ENCODE measurements around the gene LSAMP. TPM values are rescaled to one million over a fixed set of nuclear protein-coding genes. Genes with fewer than 3 reads are reported as not detected.

Gene LSAMP
- total RNA-seq, 4 donors from 2014 or later = 1.9 to 19.7 (median 2.8) TPM

DNA sequence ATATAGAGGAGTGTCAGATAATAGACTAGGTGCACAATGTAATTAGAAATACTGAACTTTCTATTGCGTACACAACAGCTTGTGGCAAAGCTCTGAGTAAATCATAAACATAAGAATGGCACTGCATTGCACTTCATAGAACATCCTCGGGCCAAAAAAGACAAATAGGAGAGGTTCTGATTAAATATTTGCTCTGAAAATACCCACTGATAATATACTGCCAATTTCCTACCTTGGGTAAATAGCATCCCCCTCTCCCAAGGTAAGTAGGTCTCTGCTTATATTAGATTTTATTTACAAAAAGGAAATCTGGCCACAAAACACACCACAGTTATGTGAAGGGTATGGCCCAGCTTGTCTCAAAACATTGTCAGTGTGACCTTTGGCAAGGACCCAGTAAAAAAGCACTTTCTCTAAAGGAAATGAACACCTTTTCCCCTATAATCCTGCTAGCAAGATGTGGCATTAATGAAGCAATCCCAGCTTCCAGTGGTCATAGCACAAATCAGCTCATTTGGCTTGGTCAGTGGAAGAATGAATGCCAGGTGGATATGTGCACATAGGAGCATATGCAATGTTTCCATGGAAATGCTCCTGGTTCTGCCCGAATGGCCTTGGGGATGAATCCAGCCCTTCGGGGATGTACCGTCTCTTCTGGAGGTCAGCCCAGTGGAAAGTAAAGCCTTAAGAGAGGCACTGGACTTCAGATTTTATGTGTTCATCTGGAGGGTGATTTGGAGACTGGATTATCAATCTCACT is 315.9 kb downstream of the LSAMP start:
- no peak for DNase-seq (ENCODE audit: low spot score)
- TF ChIP-seq, protein P1, sequence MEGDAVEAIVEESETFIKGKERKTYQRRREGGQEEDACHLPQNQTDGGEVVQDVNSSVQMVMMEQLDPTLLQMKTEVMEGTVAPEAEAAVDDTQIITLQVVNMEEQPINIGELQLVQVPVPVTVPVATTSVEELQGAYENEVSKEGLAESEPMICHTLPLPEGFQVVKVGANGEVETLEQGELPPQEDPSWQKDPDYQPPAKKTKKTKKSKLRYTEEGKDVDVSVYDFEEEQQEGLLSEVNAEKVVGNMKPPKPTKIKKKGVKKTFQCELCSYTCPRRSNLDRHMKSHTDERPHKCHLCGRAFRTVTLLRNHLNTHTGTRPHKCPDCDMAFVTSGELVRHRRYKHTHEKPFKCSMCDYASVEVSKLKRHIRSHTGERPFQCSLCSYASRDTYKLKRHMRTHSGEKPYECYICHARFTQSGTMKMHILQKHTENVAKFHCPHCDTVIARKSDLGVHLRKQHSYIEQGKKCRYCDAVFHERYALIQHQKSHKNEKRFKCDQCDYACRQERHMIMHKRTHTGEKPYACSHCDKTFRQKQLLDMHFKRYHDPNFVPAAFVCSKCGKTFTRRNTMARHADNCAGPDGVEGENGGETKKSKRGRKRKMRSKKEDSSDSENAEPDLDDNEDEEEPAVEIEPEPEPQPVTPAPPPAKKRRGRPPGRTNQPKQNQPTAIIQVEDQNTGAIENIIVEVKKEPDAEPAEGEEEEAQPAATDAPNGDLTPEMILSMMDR (IDR thresholded peaks at IDR 0.05) = no peak
- ATAC-seq (ENCODE audit: low FRiP score) = no peak

DNA sequence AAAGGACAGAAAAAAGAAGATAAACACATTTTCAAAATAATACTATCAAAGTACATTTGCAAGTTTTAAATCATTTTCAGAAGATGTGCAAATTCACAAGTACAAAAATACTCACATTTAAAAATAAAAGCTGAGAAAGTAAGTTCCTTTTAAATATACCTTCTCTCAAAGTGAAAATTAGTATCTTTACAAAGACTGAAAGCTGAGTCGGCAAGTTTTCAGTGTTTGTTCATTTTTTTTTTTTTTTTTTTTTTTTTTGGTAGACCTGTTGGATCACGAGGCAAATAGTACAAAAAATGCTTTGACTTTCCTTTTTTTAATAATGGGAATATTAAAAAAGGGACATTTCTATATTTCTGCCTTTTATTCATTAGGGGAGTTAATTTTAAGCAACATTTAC is 317.8 kb downstream of the LSAMP start:
- DNase-seq (ENCODE audit: low spot score) (no peak), ATAC-seq (ENCODE audit: low FRiP score) (no peak)
- TF ChIP-seq, protein P1 (IDR thresholded peaks at IDR 0.05) = no peak

DNA sequence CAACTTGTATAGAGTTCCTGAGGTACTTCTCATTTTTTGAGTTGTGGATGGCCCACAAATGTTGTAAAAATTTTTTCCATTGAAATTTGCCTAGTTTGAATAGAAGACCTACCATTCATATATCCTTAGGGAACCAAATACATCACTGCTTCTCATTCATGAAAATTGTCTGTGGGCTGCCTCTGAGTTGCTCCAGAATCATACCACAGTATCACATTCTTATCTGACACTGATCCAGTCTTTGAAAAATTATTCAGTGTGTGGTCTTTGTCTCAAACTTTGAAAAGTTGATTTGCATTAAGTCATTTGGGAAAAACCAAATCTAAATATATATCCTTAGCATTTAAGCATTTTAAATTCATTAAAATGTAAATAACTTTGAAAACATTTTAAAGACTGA is 321.1 kb downstream of the LSAMP start:
- TF ChIP-seq, protein P1 (IDR thresholded peaks at IDR 0.05) = no peak
- ATAC-seq (ENCODE audit: low FRiP score) (no peak), DNase-seq (ENCODE audit: low spot score) (no peak)

DNA sequence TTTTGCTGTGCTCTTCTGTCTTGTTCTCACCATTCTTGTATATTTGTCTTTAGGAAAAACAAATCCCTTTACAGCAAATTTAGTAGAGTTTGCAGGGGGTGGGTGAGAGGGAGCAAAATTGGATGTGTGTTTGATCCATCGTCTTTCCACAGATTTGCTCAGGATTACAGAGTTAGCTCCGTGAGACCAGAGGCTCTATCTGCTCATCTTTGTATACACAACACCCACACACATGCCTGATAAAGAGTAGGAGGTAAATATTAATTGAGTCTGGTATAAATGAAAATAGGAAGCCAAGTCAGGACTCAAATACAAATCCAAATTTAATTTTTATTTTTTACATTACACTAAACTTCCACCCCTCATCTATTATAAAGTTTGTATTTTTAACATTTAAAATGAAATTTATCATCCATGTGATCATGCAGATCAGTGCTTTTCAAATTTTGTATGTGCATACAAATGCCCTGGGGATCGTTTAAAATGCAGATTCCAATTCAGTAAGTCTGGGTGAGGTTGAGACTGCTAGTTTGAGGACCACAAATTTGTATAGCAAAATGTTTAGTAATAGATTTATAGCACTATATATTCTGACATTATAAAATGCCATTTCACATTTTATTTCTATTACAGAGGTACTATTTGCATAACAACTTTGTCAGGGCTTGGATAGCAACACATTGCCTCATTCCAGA is 326.7 kb downstream of the LSAMP start:
- DNase-seq (ENCODE audit: low spot score) = no peak
- TF ChIP-seq, protein P1 (IDR thresholded peaks at IDR 0.05) = no peak
- no peak for ATAC-seq (ENCODE audit: low FRiP score)

DNA sequence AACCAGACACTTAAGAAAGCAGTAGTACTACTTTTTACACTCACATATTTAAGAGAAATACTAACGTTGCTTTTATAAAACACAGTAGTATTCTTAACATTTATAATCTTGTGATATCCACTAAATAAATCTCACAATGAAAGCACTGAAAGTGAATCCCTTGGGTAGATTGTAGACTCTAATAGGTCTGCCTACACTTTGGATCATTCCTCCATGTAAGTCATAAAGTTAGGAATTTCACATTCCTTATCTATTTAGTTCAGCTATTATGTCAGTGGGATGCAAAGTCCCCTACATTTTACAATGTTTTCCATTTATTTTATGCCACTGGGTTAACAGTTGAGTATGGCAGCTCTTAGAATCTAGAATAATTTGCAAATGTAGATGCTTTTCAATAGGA is 330.7 kb downstream of the LSAMP start:
- no peak for DNase-seq (ENCODE audit: low spot score)
- TF ChIP-seq, protein P1 (IDR thresholded peaks at IDR 0.05) = no peak
- ATAC-seq (ENCODE audit: low FRiP score) = no peak

DNA sequence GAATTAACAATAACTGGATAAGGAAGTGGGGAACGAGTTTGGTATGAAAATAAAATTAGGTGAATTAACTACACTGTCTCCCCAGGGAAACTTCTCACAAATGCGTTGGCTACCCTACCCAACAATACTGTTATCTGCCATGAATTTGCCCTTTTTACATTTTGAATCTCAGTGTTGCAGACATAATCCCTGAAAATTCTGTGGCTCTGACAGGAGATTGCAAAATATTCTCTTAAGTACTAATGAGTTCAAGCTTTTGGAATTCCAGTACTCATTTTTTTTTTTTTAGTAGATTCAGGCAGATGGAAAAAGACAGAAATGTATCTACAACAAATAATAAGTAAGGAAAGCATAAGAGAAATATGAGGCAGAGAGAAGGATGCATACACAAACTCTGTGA is 332.6 kb downstream of the LSAMP start:
- TF ChIP-seq, protein P1 (IDR thresholded peaks at IDR 0.05) = no peak
- ATAC-seq (ENCODE audit: low FRiP score) (peak; percentile 59), DNase-seq (ENCODE audit: low spot score) (no peak)

DNA sequence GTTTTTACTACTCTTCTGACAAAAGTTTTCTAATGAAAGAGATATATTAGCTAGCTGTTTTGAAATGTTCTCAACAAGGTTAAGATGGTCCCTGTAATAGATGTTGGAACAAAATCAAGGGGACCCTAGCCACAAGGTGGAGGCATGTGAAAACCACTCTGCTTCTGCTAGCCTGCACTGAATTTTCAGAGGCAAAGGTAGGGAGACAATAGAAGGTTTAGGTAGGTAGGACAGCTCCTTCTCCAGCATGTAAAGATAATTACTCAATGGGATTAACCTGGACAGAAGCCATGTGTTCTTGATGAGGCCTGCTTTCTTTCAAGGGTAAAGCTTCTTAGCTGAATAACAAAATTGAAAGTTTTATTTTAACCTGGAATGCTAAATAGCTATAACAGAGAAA is 333.5 kb downstream of the LSAMP start:
- no peak for DNase-seq (ENCODE audit: low spot score)
- TF ChIP-seq, protein P1 (IDR thresholded peaks at IDR 0.05) = no peak
- no peak for ATAC-seq (ENCODE audit: low FRiP score)
